Fibroblast of villous mesenchyme (primary cell): Measurements from ENCODE around the gene USP6. TPM values are rescaled to one million over a fixed set of nuclear protein-coding genes. Genes with fewer than 3 reads are reported as not detected.
"Not testable (repeated sequence)": the region's sequence is repeated elsewhere in the genome, so short reads cannot be mapped to it uniquely, and the experiment has no call there.

Experiments used
- DNase-seq: peaks from one replicate; pipeline ENCODE4 v3.0.0-alpha.2; 2010; ENCODE audit warnings: low read depth
- H3K4me3 ChIP-seq: 2 replicates; pipeline ENCODE4 v1.5.1; 2011; ENCODE audit warnings: low read depth, mild to moderate bottlenecking, low read length
- total RNA-seq: library from RNA; depleted of rRNA; stranded (reverse); fragments of >200 nt; gene quantifications from 2 replicates; pipeline ENCODE4 v1.2.3, GENCODE V29; 2012
- TF ChIP-seq, protein P1 (sequence below): IDR thresholded peaks from 2 replicates; pipeline ENCODE4 v1.5.1; 2012; ENCODE audit warnings: low read depth, mild to moderate bottlenecking, low read length; ENCODE audit not compliant: insufficient read depth

The USP6 gene
- total RNA-seq, result not detected in 2 replicates

- no peak for DNase-seq
- TF ChIP-seq, protein P1, sequence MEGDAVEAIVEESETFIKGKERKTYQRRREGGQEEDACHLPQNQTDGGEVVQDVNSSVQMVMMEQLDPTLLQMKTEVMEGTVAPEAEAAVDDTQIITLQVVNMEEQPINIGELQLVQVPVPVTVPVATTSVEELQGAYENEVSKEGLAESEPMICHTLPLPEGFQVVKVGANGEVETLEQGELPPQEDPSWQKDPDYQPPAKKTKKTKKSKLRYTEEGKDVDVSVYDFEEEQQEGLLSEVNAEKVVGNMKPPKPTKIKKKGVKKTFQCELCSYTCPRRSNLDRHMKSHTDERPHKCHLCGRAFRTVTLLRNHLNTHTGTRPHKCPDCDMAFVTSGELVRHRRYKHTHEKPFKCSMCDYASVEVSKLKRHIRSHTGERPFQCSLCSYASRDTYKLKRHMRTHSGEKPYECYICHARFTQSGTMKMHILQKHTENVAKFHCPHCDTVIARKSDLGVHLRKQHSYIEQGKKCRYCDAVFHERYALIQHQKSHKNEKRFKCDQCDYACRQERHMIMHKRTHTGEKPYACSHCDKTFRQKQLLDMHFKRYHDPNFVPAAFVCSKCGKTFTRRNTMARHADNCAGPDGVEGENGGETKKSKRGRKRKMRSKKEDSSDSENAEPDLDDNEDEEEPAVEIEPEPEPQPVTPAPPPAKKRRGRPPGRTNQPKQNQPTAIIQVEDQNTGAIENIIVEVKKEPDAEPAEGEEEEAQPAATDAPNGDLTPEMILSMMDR, result no peak
- no peak within 1 kb of the TSS for H3K4me3 ChIP-seq
Observed at GRCh38 chr17:5115673-5116651, at the start of gene USP6. TSS of gene USP6 (plus strand) at chr17:5116032. CDS start at chr17:5130368, 14,336 bp downstream.

GRCh38 chr17:5068236-5068635 lies 47.6 kb upstream of the USP6 start:
- no peak for DNase-seq
- TF ChIP-seq, protein P1, result no peak
- H3K4me3 ChIP-seq, result no peak overlapping the region

GRCh38 chr17:5069724-5070123 lies 46.1 kb upstream of the USP6 start:
- TF ChIP-seq, protein P1, result no peak
- DNase-seq, result no peak
- H3K4me3 ChIP-seq, result no peak overlapping the region

DNA sequence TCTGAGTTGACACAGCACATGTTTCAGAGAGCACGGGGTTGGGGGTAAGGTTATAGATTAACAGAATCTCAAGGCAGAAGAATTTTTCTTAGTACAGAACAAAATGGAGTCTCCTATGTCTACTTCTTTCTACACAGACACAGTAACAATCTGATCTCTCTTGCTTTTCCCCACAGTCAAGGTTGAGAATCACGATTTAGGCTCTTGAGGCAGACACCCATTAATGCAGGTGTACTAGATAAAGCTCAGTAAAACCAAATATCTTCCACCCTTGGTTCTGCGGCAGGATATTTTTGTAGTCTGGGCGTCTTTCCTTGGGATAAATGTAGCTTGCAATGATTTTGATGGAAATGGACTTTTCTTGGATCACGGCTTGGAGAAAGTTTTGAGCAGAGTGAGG lies 40.4 kb upstream of the USP6 start:
- not testable (repeated sequence) for DNase-seq, H3K4me3 ChIP-seq

- DNase-seq, H3K4me3 ChIP-seq: not testable (repeated sequence)
Observed at GRCh38 chr17:5077275-5077674, 38.6 kb upstream of the USP6 start.

- DNase-seq, result no peak
- TF ChIP-seq, protein P1, result no peak
- peak overlapping the region; percentile 79 for H3K4me3 ChIP-seq
Observed at GRCh38 chr17:5077781-5078105, 38.1 kb upstream of the USP6 start.

- DNase-seq, result peak; percentile 71
- H3K4me3 ChIP-seq, result peak within 1 kb of the TSS; percentile 79
- TF ChIP-seq, protein P1, result no peak
Observed at GRCh38 chr17:5078106-5079028, 37.5 kb upstream of the USP6 start, which contains the start of gene ZFP3. TSS of gene ZFP3 (plus strand) at chr17:5078467. CDS start at chr17:5091505, 13,038 bp downstream.
